ENCODE data around the gene CCND1. TPM values are rescaled to one million over a fixed set of nuclear protein-coding genes. Genes with fewer than 3 reads are reported as not detected.

CCND1 gene
- total and polyA plus RNA-seq, 10 donors = 4.3 to 96.6 (median 59.0) TPM

DNA sequence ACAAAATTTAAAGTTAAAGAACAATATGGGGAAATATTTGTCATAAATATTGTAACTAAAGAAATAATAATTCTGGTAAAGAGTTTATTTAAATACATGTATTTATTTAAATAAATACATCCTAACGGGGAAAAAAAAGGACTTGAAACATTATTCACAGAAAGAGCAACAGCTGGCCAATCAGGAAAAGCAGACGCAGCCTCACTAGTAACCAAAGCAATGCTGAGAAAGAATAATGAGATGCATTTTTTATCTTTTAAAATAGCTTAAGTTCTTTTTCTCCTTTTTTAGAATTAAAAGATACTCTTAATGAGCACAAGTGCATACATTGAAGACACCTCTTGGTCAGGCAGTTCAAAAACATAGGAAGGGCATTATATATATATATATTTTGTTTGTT, 36.8 kb downstream of the CCND1 start:
- Histone ChIP-seq H3K27ac (no peak overlapping the region), H3K9me3 (no peaks in the 10 kb centered on the region), H3K4me1 (peaks cover 13 to 29% (median 25%) of the 10 kb centered on the region in 6 donors), H3K4me3 (no peak overlapping the region), H3K27me3 (replicated peaks in 1 of 7) (peaks cover 0 to 4% (median 0%) of the 10 kb centered on the region in 7 donors), H3K36me3 (peaks cover 0 to 6% (median 4%) of the 10 kb centered on the region in 6 donors)
- 61 to 78% (median 72%) methylated on average over 2 of the region's 2 CpGs for WGBS, 5 donors
- intact Hi-C loops (cut with DNase I; ENCODE audit: low total_unique reads) = no loop called here
- TF ChIP-seq, protein P1, sequence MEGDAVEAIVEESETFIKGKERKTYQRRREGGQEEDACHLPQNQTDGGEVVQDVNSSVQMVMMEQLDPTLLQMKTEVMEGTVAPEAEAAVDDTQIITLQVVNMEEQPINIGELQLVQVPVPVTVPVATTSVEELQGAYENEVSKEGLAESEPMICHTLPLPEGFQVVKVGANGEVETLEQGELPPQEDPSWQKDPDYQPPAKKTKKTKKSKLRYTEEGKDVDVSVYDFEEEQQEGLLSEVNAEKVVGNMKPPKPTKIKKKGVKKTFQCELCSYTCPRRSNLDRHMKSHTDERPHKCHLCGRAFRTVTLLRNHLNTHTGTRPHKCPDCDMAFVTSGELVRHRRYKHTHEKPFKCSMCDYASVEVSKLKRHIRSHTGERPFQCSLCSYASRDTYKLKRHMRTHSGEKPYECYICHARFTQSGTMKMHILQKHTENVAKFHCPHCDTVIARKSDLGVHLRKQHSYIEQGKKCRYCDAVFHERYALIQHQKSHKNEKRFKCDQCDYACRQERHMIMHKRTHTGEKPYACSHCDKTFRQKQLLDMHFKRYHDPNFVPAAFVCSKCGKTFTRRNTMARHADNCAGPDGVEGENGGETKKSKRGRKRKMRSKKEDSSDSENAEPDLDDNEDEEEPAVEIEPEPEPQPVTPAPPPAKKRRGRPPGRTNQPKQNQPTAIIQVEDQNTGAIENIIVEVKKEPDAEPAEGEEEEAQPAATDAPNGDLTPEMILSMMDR (IDR thresholded peaks at IDR 0.05 in 8 of 11, conservative IDR thresholded peaks at IDR 0.05 in 3 of 11) = no peak
- TF ChIP-seq POLR2AphosphoS5 (IDR thresholded peaks at IDR 0.05) = no peak
- DNase-seq = no peak

DNA sequence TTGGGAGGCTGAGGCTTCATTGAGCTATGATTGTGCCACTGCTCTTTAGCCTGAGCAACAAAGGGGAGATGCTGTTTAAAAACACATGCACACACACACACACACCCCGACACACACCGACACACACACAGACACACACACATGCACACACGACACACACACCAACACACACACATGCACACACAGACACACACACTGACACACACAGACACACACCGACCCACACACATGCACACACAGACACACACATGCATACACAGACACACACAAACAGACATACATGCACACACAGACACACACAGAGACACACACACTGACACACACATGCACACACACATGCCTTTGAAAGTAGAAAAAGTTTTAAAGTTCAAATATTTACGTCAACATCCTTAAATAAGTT, 39.7 kb downstream of the CCND1 start:
- 88 to 97% (median 90%) methylated on average over 5 of the region's 5 CpGs for WGBS, 5 donors
- Histone ChIP-seq H3K4me1 (peaks cover 0 to 7% (median 3%) of the 10 kb centered on the region in 6 donors), H3K36me3 (no peaks in the 10 kb centered on the region), H3K27me3 (replicated peaks in 1 of 7) (peaks cover 0 to 11% (median 2%) of the 10 kb centered on the region in 7 donors), H3K27ac (no peak overlapping the region), H3K4me3 (no peak overlapping the region), H3K9me3 (no peaks in the 10 kb centered on the region)
- TF ChIP-seq, protein P1 (IDR thresholded peaks at IDR 0.05 in 8 of 11, conservative IDR thresholded peaks at IDR 0.05 in 3 of 11) = no peak
- TF ChIP-seq POLR2A (IDR thresholded peaks at IDR 0.05) = no peak
- no peak for TF ChIP-seq POLR2AphosphoS5 (IDR thresholded peaks at IDR 0.05)
- intact Hi-C loops (cut with DNase I; ENCODE audit: low total_unique reads) = no loop called here
- DNase-seq = peak; percentile 37

DNA sequence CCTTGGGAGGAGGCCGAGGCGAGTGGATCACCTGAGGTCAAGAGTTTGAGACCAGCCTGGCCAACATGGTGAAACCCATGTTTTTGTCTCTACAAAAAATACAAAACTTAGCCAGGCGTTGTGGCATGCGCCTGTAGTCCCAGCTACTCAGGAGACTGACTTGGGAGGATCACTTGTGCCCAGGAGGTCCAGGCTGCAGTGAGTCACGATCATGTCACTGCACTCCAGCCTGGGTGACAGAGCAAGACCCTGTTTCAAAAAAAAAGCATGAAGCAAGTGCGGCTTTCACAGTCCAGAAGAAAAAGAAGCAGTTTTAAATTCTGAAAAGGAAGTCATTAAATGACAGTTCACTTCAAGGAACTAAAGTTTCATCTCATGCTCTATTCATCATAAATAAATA, 41.3 kb downstream of the CCND1 start:
- H3K4me3 ChIP-seq = no peak overlapping the region
- no peaks in the 10 kb centered on the region for H3K36me3 ChIP-seq
- no peak for TF ChIP-seq POLR2AphosphoS5 (IDR thresholded peaks at IDR 0.05)
- TF ChIP-seq, protein P1 (IDR thresholded peaks at IDR 0.05 in 8 of 11, conservative IDR thresholded peaks at IDR 0.05 in 3 of 11) = no peak
- TF ChIP-seq POLR2A (IDR thresholded peaks at IDR 0.05) = no peak
- 79 to 89% (median 87%) methylated on average over 6 of the region's 6 CpGs for WGBS, 5 donors
- H3K4me1 ChIP-seq = peaks cover 0 to 11% (median 9%) of the 10 kb centered on the region in 6 donors
- H3K27ac ChIP-seq = no peak overlapping the region
- peaks cover 0 to 24% (median 15%) of the 10 kb centered on the region in 7 donors for H3K27me3 ChIP-seq (replicated peaks in 1 of 7)
- DNase-seq = peak; percentile 16
- no peaks in the 10 kb centered on the region for H3K9me3 ChIP-seq
- intact Hi-C loops (cut with DNase I; ENCODE audit: low total_unique reads) = no loop called here

DNA sequence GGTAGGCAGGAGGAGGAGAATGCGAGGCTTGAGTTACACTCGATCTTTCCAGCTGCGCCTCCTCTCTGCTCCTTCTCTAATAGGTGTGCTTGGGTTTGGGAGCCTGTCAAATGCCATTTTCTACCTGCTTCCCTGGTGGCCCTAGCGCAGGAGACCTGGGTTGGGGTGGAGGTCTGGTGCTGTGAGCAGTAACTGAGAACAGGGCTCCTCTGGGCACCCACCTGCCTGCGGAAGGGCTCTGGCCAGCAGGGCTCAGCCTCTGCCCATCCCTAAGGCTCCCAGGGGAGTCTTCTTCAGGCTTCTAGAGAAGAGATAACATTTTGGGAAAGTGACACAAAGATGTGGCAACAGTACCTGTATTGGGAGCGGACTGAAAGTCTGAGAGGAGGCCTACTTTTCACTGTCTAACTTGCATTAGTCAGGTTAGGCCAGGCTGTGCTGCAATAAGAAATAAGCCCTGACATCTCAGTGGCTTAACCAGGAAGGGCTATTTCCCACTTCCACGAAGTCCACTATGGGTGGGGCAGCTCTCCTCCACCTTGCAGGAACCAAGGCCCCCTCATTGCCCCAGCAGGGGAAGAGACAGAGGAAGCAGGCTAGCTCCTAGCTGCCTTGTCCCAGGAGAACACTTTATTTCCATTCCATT, 41.8 kb downstream of the CCND1 start:
- Histone ChIP-seq H3K9me3 (no peaks in the 10 kb centered on the region), H3K4me1 (peaks cover 0 to 11% (median 9%) of the 10 kb centered on the region in 6 donors), H3K36me3 (no peaks in the 10 kb centered on the region), H3K27me3 (replicated peaks in 1 of 7) (peaks cover 0 to 29% (median 15%) of the 10 kb centered on the region in 7 donors), H3K4me3 (no peak overlapping the region), H3K27ac (no peak overlapping the region)
- intact Hi-C loops (cut with DNase I; ENCODE audit: low total_unique reads) = no loop called here
- WGBS, 5 donors = 84 to 91% (median 89%) methylated on average over 7 of the region's 7 CpGs
- peak; percentile 33 for DNase-seq
- TF ChIP-seq POLR2AphosphoS5 (IDR thresholded peaks at IDR 0.05) (no peak), POLR2A (IDR thresholded peaks at IDR 0.05) (no peak)
- TF ChIP-seq, protein P1 (IDR thresholded peaks at IDR 0.05 in 8 of 11, conservative IDR thresholded peaks at IDR 0.05 in 3 of 11) = no peak
